ENCODE results near the gene ZNF197.
"Not testable (repeated sequence)": the region's sequence is repeated elsewhere in the genome, so short reads cannot be mapped to it uniquely, and the experiment has no call there.

The ZNF197 gene

DNA sequence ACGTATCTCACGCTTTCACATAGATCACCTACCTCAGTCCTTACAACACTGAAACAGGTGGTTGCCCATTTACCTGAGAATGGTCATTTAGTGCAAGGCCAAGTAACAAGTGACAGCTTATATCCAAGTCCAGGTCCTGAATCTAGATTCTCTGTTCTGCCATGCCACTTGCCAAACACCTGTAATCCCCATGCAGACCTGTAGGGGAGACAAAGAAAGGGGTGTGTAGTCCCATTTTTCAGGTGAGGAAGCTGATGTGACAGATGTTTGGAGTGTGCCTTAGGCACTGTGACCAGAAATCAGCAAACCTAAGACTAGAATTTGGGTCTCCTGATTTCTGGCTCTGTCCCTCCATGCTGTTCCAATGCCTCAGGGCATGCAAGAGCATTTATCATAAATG lies 36.4 kb downstream of the ZNF197 start:
- no peak for DNase-seq (ENCODE audit: low read depth in 4 of 4, low spot score in 1 of 4)

DNA sequence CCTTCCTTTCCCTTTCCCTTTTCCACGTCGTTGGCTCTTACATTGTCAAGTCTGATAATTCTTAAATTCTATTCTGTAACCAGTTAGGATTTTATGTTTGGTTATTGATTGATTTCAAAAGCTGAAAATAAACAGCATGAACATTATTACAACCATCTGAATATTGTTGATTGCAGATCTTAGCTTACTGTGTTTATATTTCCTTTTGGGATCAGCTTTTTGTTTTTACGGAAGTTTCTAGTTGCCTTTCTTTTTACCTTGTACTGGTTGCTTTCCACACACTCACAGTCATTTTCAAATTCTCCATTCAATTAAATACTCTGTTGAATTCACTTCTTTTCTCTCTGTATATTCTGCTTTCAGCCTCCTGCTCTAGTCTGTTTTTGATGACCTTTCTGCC lies 40.3 kb downstream of the ZNF197 start:
- DNase-seq (ENCODE audit: low read depth in 4 of 4, low spot score in 1 of 4) = no peak

DNA sequence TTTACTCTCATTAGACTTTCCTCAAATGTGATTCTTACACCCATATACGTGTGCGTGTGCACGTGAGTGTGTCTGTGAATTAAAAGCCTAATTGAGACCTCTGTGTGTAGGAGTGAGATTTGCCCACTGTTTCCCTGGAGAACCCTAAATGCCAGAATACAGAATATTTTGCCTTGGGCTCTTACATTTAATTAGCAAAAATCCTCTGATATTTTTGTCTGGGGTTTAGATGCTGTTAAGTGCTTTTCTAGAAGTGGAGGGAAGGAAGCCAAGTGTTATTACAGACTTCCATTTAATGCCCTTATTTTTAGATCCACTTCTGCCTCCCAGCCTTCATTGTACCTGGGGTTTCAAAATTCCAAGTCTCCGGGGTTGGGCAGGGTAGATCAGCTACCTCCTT lies 41.5 kb downstream of the ZNF197 start:
- DNase-seq (ENCODE audit: low read depth in 4 of 4, low spot score in 1 of 4) = no peak

DNA sequence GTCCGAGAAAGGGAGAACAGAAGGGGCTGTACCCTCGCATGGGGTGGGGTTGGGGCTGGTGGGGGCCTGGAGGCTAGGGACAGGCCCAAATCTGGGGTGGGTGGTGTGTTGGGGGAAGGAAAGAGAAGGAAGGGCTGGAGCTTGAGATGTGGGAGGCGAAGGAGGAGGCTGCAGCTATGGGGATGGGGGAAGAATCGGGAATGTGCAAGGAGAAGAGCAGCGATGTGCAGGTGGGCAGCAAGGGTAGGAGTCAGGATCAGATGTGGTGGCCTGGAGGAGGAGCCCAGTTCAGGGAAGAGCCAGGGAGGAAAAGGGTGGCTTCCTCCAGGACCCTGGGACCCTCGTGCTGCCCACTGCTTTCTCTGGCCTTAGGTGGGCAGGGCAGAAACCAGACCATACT lies 44.9 kb downstream of the ZNF197 start:
- no peak for DNase-seq (ENCODE audit: low read depth in 4 of 4, low spot score in 1 of 4)

DNA sequence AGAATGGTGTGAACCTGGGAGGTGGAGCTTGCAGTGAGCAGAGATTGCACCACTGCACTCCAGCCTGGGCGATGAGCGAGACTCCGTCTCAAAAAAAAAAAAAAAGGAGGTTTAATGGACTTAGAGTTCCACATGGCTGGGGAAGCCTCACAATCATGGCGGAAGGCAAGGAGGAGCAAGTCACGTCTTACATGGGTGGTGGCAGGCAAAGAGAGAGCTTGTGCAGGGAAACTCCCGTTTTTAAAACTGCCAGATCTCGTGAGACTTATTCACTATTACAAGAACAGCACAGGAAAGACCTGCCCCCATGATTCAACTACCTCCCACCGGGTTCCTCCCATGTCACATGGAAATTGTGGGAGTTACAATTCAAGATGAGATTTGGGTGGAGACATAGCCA lies 48.6 kb downstream of the ZNF197 start:
- not testable (repeated sequence) for DNase-seq (ENCODE audit: low read depth in 4 of 4, low spot score in 1 of 4)

DNA sequence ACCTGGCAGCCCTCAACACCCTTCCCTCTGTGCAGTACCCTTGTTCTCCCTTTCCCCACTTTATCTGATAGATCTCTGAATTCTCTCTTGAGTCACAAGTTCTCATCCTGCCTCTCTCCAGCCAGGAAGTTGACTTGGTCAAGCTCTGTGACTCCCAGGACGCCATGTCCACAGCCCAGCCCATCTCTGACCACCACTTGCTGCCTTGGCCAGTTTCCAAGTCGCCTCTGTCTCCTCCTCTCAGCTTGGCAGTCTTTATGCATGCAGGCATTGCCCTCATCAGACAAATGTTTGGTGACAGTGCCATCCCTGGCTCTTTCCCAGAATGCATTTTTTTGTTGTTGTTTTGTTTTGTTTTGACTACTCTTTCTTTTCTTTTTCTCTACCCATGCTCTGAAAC lies 49.4 kb downstream of the ZNF197 start:
- no peak for DNase-seq (ENCODE audit: low read depth in 4 of 4, low spot score in 1 of 4)

DNA sequence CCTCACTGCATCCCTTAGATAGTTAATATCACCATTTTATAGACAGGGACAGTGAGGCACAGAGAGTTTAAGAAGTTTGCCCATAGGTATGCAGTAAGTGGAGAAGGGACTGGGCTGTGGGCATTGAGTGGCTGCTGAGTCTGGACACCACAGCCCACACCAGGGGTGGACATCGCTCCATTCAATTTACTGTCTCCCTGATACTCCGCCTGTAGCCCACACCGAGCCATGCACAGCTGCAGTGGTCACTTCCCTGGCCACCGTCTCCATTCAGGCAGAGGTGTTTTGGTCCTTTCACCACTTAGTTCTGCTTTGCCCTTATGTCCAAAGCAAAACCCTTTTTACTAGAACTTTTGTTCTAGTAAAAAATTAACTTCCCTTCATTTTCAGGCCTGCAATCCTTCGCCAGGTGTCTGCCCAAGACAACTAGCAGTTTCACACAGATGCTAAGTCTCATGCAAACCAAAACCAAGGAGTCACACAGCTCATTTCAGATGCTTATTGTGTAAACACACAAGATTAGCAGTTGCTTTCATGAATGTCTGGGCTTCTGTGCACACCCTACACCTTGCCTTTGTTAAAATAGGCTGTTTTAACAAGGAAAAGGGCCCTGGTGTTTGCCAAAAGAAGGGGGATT lies 53.8 kb downstream of the ZNF197 start:
- no peak for DNase-seq (ENCODE audit: low read depth in 4 of 4, low spot score in 1 of 4)

DNA sequence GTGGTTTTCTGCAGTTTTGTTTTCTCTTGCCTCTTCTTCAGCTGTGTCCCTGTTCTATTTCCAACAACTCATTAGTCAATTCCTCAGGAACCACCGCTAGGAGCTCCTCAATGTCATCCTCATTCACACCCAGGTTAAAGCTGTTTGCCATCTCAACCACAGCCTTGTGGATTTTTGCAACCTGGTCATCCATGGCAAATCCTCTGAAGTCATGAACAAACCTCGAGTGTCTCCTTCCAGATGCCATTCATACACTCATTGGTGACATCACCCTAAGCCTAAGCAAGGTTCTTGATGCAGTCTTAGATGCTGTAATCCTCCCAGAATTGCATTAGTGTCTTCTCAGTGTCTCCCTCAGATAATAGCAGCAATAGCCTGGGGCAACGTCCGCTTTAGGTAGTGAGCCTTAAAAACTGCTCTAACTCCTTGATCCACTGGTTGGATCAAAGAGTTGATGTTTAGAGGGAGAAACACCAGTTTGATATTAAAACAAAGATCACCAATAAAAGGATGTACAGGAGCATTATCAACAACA lies 56.2 kb downstream of the ZNF197 start:
- no peak for DNase-seq (ENCODE audit: low read depth in 4 of 4, low spot score in 1 of 4)

DNA sequence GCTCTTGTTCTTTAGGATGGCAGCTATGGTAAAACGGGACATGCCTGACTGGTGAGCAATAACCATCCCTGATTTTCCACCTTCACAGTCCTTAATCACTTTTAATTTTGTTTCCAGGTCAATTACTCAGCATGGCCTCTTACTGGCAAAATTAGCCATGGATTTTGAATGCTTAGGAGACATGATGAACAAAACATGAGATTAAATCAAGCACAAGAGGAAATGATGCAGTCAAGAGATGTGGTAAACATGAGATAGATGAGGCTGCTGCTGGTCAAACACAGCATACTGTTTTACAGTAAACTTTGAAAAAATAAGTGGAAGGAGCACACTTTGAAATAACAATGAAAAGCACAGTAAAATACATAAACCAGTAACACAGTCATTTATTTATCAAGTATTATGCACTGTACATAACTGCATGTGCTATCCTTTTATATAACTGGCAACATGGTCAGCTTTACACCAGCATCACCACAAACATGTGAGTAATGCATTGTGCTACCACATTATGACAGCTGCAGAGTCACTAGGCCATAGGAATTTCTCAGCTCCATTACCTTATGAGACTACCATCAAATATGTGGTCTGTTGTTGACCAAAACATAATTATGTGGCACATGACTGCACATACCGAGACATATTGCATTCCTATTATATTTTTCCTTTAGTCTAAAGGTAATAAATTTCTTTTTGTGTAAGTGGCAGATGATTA lies 57.5 kb downstream of the ZNF197 start:
- no peak for DNase-seq (ENCODE audit: low read depth in 4 of 4, low spot score in 1 of 4)

DNA sequence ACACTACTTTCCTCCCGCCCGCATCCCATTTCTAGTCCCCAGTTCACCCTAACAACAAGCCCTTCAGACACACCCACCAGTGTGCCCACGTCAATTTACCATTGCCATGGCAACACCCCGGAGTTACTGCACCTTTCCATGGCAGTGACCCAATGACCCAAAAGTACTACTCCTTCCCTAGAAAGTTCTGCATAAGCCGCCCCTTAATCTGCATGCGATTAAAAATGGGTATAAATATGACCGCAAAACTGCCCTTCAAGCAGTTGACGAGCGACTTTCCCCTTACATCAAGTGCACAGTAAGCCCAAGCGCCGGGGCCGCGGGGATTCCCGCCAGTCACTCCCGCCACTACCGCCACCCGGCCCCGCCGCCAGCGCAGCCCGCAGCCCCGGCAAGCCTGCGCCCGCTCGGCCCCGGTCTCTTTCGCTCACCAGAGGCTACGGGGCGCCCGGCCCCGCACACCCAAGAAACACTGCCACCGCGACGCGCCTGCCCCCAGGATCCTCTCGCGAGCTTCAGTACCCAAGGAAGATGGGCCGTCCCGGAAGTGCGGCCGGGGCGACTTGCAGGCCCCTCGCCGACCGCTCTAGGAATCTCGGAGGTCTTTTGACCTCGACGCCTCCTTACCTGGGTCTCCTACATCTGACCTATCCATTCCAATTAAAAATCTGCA lies 60.4 kb downstream of the ZNF197 start:
- DNase-seq (ENCODE audit: low read depth in 4 of 4, low spot score in 1 of 4) = peak in 2 of 4 experiments; percentile 43 to 49

DNA sequence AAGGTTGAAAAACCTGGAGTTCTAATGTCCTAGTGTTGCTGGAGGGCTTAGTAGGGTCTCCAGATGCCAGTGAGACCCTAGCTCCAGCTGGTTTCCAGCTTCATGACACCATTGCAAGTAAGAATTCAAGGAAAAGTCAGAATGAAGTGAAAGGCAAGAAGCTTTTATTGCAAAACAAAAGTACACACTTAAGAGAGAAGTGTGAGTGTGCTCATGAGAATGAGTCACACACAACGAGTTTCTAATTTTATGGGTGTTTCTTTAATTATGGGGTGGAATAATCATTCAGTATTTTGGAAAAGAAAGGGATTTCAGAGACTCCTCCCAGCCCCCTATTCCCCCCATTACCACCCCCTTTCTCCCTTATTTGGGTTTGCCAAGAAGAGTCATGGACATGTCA lies 63.1 kb downstream of the ZNF197 start:
- DNase-seq (ENCODE audit: low read depth in 4 of 4, low spot score in 1 of 4) = no peak

Measured in stimulated activated CD4-positive, alpha-beta T cell treated with anti-CD3 and anti-CD28 coated beads, Interleukin-1b, Interleukin-23, amount 100 ng/mL, for 24 hours (primary cell).